Stomach (tissue), 9 donors: Measurements from ENCODE around the gene KCNMB4. TPM values are rescaled to one million over a fixed set of nuclear protein-coding genes. Genes with fewer than 3 reads are reported as not detected.
A peak's percentile ranks its signal among the peaks of the same experiment; 100 is the strongest.

ENCODE experiments used
- DNase-seq, 2 donors: peaks; one replicate each; pipeline versions ENCODE4 v3.0.0 to v3.0.0-alpha.2; 2013 to 2019
- H3K27ac ChIP-seq, 5 donors: fragments of 200-600 bp in 4 of 5; sonication (generic) in 4 of 5; one replicate each; pipeline ENCODE4 v1.5.1; 2013 to 2019; ENCODE audit warnings: mild to moderate bottlenecking in 1 of 5, moderate library complexity in 1 of 5
- H3K27me3 ChIP-seq, 3 donors: fragments of 200-600 bp; sonication (generic); one replicate each; pipeline ENCODE4 v1.5.1; 2017 to 2019; ENCODE audit warnings: mixed run types in 1 of 3
- H3K36me3 ChIP-seq, 4 donors: fragments of 200-600 bp; sonication (generic); 1 replicate in 3 of 4; 2 replicates in 1 of 4; pipeline ENCODE4 v1.5.1; 2016 to 2019
- H3K4me1 ChIP-seq, 4 donors: fragments of 200-600 bp; sonication (generic); one replicate each; pipeline ENCODE4 v1.5.1; 2016 to 2019
- H3K4me3 ChIP-seq, 4 donors: fragments of 200-600 bp; sonication (generic) in 3 of 4; one replicate each; pipeline ENCODE4 v1.5.1; 2016 to 2019; ENCODE audit warnings: mild to moderate bottlenecking in 1 of 4
- H3K9me3 ChIP-seq, 4 donors: fragments of 200-600 bp; sonication (generic); one replicate each; pipeline ENCODE4 v1.5.1; 2016 to 2019
- EP300 ChIP-seq: sonication (generic); formaldehyde crosslinking; IDR thresholded peaks from one replicate; pipeline ENCODE4 v1.6.1; 2017; ENCODE audit warnings: antibody characterized with exemption
- POLR2A ChIP-seq, 4 donors: fragments of 450-650 bp; IDR thresholded peaks; one replicate each; pipeline ENCODE4 v1.6.1; 2016; ENCODE audit warnings: antibody characterized with exemption in 4 of 4, control low read depth in 2 of 4, mild to moderate bottlenecking in 1 of 4, moderate library complexity in 1 of 4
- POLR2AphosphoS5 ChIP-seq, 3 donors: sonication (generic); formaldehyde crosslinking; IDR thresholded peaks; one replicate each; pipeline ENCODE4 v1.6.1; 2016; ENCODE audit warnings: antibody characterized with exemption in 3 of 3
- WGBS, 5 donors: extraction: QIAGEN DNeasy Blood & Tissue Kit in 3 of 5; methylation state at CpG; one replicate each; pipeline versions ENCODE4 v1.1.5 to v1.1.7; 2013 to 2018; 5-methylcytosine and 5-hydroxymethylcytosine counted together
- intact Hi-C: fragments of 100-400 bp; cut with DNase I; formaldehyde crosslinking; loops from one replicate; pipeline ENCODE4 v1.15.1; 2023; ENCODE audit warnings: low total_unique reads
- polyA plus RNA-seq, 3 donors: library from polyadenylated mRNA; stranded (reverse); fragments of 200-250 nt; gene quantifications; one replicate each; pipeline ENCODE4 v1.2.3, GENCODE V29; 2013
- total RNA-seq, 5 donors: library from RNA; depleted of rRNA; stranded (reverse); fragments of >200 nt; gene quantifications; one replicate each; pipeline versions ENCODE4 v1.1.0 to v1.2.3, GENCODE V29; 2014 to 2016
- TF ChIP-seq, protein P1 (sequence below), 7 experiments: fragments of 450-650 bp in 4 of 7; fragments of 200-600 bp in 3 of 7; sonication (generic) in 3 of 7; IDR thresholded peaks; one replicate each; pipeline ENCODE4 v1.5.1; 2016 to 2019; ENCODE audit warnings: antibody characterized with exemption in 7 of 7, control low read depth in 2 of 7, mild to moderate bottlenecking in 1 of 7
- donor health status: healthy with polysubstance abuse.
- donor health status: Bipolar disorder and iron deficiency.
- donor health status: healthy.

The KCNMB4 gene
- total and polyA plus RNA-seq, 8 donors: under 0.01 to 6.2 (median 2.0) TPM; not detected in 2

DNA sequence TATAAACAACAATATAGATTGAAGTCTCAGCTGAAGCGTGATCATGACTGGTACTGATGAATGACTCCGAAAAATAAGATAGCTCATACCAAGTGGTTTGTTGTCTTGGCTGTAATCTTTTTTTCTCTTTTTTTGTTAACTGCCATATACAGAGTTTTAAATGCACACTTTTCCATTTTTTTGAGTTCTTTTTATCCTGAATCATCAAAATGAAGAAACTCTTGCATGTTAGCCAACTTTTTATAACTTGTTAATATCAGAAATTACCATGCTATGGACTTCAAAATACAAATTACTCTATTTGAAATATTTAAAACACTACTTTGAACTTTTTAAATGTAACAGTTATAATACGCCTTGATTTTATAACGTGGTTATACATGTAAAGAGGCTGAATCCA lies 10.1 kb upstream of the KCNMB4 start:
- H3K9me3 ChIP-seq: no peaks in the 10 kb centered on the region
- TF ChIP-seq POLR2A (IDR thresholded peaks at IDR 0.05) (no peak), POLR2AphosphoS5 (IDR thresholded peaks at IDR 0.05) (no peak), EP300 (no peak)
- TF ChIP-seq, protein P1, sequence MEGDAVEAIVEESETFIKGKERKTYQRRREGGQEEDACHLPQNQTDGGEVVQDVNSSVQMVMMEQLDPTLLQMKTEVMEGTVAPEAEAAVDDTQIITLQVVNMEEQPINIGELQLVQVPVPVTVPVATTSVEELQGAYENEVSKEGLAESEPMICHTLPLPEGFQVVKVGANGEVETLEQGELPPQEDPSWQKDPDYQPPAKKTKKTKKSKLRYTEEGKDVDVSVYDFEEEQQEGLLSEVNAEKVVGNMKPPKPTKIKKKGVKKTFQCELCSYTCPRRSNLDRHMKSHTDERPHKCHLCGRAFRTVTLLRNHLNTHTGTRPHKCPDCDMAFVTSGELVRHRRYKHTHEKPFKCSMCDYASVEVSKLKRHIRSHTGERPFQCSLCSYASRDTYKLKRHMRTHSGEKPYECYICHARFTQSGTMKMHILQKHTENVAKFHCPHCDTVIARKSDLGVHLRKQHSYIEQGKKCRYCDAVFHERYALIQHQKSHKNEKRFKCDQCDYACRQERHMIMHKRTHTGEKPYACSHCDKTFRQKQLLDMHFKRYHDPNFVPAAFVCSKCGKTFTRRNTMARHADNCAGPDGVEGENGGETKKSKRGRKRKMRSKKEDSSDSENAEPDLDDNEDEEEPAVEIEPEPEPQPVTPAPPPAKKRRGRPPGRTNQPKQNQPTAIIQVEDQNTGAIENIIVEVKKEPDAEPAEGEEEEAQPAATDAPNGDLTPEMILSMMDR (IDR thresholded peaks at IDR 0.05): no peak
- whole genome bisulfite sequencing, 5 donors: 94 to 99% (median 98%) methylated on average over 4 of the region's 4 CpGs
- peaks cover 7 to 26% (median 21%) of the 10 kb centered on the region in 4 donors for H3K36me3 ChIP-seq
- DNase-seq: no peak
- no peak overlapping the region for H3K27ac ChIP-seq
- H3K4me3 ChIP-seq: no peak overlapping the region
- intact Hi-C loops: no loop called here
- no peaks in the 10 kb centered on the region for H3K4me1 ChIP-seq
- no peaks in the 10 kb centered on the region for H3K27me3 ChIP-seq

DNA sequence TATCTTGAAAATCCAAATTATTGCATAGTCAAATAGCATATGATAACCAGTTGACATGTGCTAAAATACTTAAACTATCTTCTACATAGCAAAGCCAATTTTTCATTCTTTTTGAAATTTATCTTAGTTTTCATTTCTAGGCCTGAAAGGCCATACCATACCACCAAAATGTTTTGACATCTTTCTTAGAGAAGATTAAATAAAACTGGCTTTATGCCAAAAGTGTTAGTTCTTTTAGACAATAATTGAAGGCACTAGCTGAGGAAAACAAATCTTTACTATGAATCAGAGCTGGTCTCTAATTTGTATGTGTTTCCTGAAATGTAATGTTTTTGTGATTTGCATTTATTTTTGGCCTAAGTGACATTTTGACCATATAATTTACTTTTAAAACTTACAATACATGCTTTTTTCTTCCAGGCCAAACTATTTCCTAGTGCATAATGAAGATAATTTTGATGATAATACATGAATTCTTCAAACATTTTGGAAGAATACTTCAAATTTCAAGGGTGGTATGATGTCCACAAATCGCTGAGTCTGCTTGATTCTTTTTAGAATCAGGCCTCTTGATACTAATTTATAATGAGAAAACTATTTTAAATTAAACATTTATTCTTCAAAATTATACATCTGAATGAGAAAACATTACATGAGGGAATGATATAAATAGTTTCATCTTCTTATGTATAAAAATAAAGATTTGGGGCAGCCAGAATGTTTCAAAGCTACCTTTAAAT lies 6.5 kb upstream of the KCNMB4 start:
- Histone ChIP-seq H3K36me3 (peaks cover 2 to 7% (median 5%) of the 10 kb centered on the region in 4 donors), H3K4me1 (peaks cover 0 to under 1% (median 0%) of the 10 kb centered on the region in 4 donors), H3K27ac (no peak overlapping the region), H3K4me3 (no peak overlapping the region), H3K27me3 (peaks cover 0 to 6% (median 0%) of the 10 kb centered on the region in 3 donors), H3K9me3 (no peaks in the 10 kb centered on the region)
- intact Hi-C loops: no loop called here
- 91 to 100% (median 95%) methylated on average over 1 of the region's 1 CpG for WGBS, 5 donors
- TF ChIP-seq, protein P1 (IDR thresholded peaks at IDR 0.05): no peak
- TF ChIP-seq POLR2AphosphoS5 (IDR thresholded peaks at IDR 0.05) (no peak), EP300 (no peak), POLR2A (IDR thresholded peaks at IDR 0.05) (no peak)
- DNase-seq: no peak

DNA sequence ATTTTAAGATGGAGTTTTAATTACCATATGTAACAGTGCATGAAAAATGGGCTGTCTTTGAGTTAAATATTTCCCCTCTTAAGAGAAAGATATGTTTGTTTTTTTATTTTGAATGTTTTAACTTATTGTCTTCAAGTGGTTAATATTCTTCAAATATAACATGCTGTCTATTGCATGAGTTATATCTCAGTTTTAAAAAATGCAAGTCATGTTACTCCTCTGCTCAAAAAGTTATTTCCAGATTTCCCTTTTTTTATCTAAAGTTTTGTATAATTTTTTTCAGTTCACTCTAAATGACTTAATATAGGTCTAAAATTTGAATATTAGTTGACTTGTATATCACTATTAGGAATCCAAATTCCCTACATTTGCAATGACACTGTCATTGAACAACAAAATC lies 5.9 kb upstream of the KCNMB4 start:
- no peak for DNase-seq

DNA sequence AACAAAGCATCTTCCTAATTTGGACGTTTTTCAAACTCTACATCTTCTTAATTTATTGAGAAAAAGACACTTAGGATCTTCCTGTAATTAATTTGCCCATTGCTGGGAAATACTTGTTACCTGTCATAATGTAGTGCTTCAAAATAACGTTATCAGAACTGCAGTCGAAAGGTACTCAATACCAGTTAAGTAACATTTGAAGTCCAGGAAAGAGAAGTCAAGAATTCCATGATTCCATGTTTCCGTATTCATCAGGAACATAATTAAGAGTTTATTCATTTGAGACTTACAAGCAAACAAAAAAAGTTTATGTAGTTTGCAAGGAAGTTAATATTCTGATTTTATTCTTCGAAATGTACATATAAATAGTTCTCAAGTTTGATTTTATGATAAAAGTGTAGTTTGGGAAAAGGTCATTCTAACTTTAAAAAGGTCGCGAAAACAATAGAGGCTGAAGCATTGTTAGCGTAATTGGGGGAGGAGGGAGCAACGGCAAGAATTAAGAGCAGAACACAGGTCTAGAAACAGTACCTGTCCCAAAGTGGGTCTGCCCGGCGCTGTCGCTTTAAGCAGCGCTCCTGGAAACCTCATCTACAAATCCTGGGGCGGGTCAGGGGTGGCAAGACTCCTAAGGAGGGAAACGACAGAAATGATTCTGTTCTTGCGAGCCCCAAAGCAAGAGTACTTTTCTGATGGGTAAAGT lies 1.2 kb upstream of the KCNMB4 start:
- H3K27ac ChIP-seq: no peak overlapping the region
- peaks cover 0 to 40% (median 21%) of the 10 kb centered on the region in 3 donors for H3K27me3 ChIP-seq
- H3K4me1 ChIP-seq: peaks cover 14 to 27% (median 25%) of the 10 kb centered on the region in 4 donors
- TF ChIP-seq POLR2A (IDR thresholded peaks at IDR 0.05): no peak
- TF ChIP-seq, protein P1 (IDR thresholded peaks at IDR 0.05): no peak
- no peak for TF ChIP-seq POLR2AphosphoS5 (IDR thresholded peaks at IDR 0.05)
- TF ChIP-seq EP300: no peak
- H3K9me3 ChIP-seq: no peaks in the 10 kb centered on the region
- intact Hi-C loops: no loop called here
- peak overlapping the region; percentile 66 to 91 (median 78) for H3K4me3 ChIP-seq
- 18 to 24% (median 19%) methylated on average over 16 of the region's 16 CpGs for WGBS, 5 donors
- H3K36me3 ChIP-seq: no peaks in the 10 kb centered on the region
- DNase-seq: no peak

More for the DNA sequence above, 5.9 kb upstream of the KCNMB4 start:
- Histone ChIP-seq H3K27ac (no peak overlapping the region), H3K4me1 (peaks cover 1 to 6% (median 4%) of the 10 kb centered on the region in 4 donors), H3K9me3 (no peaks in the 10 kb centered on the region), H3K27me3 (peaks cover 0 to 12% (median 3%) of the 10 kb centered on the region in 3 donors), H3K4me3 (no peak overlapping the region), H3K36me3 (peaks cover 0 to 5% (median under 1%) of the 10 kb centered on the region in 4 donors)
- intact Hi-C loops: no loop called here
- TF ChIP-seq POLR2AphosphoS5 (IDR thresholded peaks at IDR 0.05) (no peak), EP300 (no peak), POLR2A (IDR thresholded peaks at IDR 0.05) (no peak)
- TF ChIP-seq, protein P1 (IDR thresholded peaks at IDR 0.05): no peak
